Astrocyte of the spinal cord (primary cell): ENCODE results near the gene LRP1B.

Source experiments
- DNase-seq: peaks from one replicate; pipeline ENCODE4 v3.0.0; 2011; ENCODE audit warnings: low read depth, low spot score
- H3K4me3 ChIP-seq: 2 replicates; pipeline ENCODE4 v1.5.1; 2011; ENCODE audit warnings: low read depth, mild to moderate bottlenecking, low read length, moderate library complexity
- CTCF ChIP-seq: IDR thresholded peaks from 2 replicates; pipeline ENCODE4 v1.5.1; 2012; ENCODE audit warnings: low read depth, mild to moderate bottlenecking, low read length, inconsistent platforms
- in situ Hi-C: cut with HindIII; loops from 2 replicates; pipeline ENCODE4 v1.10.0; 2017; ENCODE audit warnings: low sequenced_read_pairs

The LRP1B gene

GRCh38 chr2:140359056-140359771 is 1771.6 kb downstream of the LRP1B start:
- in situ Hi-C loops: no loop called here
- no peak for TF ChIP-seq CTCF
- H3K4me3 ChIP-seq: no peak overlapping the region
- no peak for DNase-seq

- no peak for TF ChIP-seq CTCF
- no peak for DNase-seq
- in situ Hi-C loops: no loop called here
- H3K4me3 ChIP-seq: no peak overlapping the region
Measured at GRCh38 chr2:140356697-140357096, 1774.1 kb downstream of the LRP1B start.

- in situ Hi-C loops: no loop called here
- no peak for DNase-seq
- TF ChIP-seq CTCF: no peak
- no peak overlapping the region for H3K4me3 ChIP-seq
Measured at GRCh38 chr2:140355511-140356090, 1775.2 kb downstream of the LRP1B start.

GRCh38 chr2:140354544-140354943 is 1776.3 kb downstream of the LRP1B start:
- H3K4me3 ChIP-seq: no peak overlapping the region
- DNase-seq: no peak
- in situ Hi-C loops: no loop called here
- no peak for TF ChIP-seq CTCF

GRCh38 chr2:140353541-140353940 is 1777.3 kb downstream of the LRP1B start:
- TF ChIP-seq CTCF: no peak
- in situ Hi-C loops: no loop called here
- peak; percentile 61 for DNase-seq
- no peak overlapping the region for H3K4me3 ChIP-seq

DNA sequence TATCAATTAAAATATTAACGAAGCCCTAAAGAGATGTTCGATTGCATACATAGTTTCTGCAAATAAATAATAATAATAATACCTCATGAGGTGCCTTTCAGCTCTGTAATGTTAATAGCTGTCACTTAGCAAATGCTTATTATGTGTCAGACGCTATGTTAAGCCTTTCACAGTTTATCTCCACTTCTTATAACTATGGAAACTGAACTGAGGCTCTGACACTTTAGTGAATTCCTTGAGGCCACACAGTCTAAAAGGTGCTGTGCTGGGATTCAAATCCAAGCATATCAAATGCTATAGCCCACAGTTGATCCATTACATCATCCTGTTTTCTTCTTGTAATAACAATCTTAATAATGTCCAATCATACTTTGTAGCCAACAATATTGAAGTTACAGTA is 1779.1 kb downstream of the LRP1B start:
- no peak for TF ChIP-seq CTCF
- in situ Hi-C loops: no loop called here
- no peak overlapping the region for H3K4me3 ChIP-seq
- DNase-seq: no peak
